Lower leg skin (tissue), 4 donors: Measurements from ENCODE around the gene FAM13A. TPM values are rescaled to one million over a fixed set of nuclear protein-coding genes. Genes with fewer than 3 reads are reported as not detected.

Experiments used
- DNase-seq, 2 donors: peaks; one replicate each; pipeline ENCODE4 v3.0.0-alpha.2; 2019; ENCODE audit warnings: low spot score in 2 of 2
- H3K4me3 ChIP-seq: fragments of 200-600 bp; sonication (generic); 2 replicates; pipeline ENCODE4 v1.5.1; 2017; ENCODE audit warnings: mild to moderate bottlenecking, low read depth; ENCODE audit not compliant: poor library complexity, severe bottlenecking
- POLR2A ChIP-seq, 2 donors: fragments of 450-650 bp; IDR thresholded peaks; one replicate each; pipeline ENCODE4 v1.6.1; 2016 to 2017; ENCODE audit warnings: antibody characterized with exemption in 2 of 2, mild to moderate bottlenecking in 1 of 2, moderate library complexity in 1 of 2
- WGBS, 2 donors: methylation state at CpG; one replicate each; pipeline ENCODE4 v1.1.5; 2018; 5-methylcytosine and 5-hydroxymethylcytosine counted together
- intact Hi-C: fragments of 100-400 bp; cut with DNase I; formaldehyde crosslinking; loops from one replicate; pipeline ENCODE4 v1.15.0; 2023; ENCODE audit warnings: low total_unique reads
- total RNA-seq, 4 donors: library from RNA; depleted of rRNA; stranded (reverse); fragments of >200 nt; gene quantifications; one replicate each; pipeline ENCODE4 v1.1.0, GENCODE V29; 2016
- TF ChIP-seq, protein P1 (sequence below), 3 donors: fragments of 450-650 bp; IDR thresholded peaks; one replicate each; pipeline ENCODE4 v1.5.1; 2016; ENCODE audit warnings: antibody characterized with exemption in 3 of 3, mild to moderate bottlenecking in 3 of 3, moderate library complexity in 2 of 3

The FAM13A gene
- total RNA-seq, 4 donors from 2014 or later: 50.0 to 303 (median 114) TPM

DNA sequence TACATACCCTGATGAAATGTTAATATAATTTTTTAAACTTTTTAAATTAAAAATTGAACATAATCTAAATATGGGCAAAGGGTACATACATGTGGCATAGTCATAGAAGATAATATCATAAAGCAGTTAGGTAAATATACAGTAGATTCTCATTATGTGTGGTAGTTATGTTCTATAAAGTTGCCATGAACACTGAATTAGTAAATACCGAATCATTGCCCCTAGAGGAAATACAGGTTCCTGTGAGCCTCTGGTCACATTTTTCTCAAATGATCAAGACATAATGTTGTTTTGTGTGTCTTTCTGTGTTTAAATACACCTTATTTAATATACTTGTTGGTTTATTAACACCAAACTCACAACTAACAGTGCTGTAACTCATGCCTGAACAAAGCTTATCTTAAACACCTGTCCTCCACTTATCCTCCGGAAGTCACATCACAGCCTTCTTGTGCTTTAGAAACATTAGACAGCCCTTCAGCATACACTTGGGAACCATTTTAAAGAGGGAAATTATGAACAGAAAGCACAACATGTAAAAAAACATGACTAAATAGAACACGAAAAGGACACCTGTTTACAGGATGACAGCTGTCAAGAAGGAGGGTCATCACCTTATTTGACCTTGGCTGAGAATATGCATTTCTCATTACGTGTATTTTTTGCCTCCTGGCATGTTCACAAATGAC lies 190.0 kb downstream of the FAM13A start:
- DNase-seq: no peak
- intact Hi-C loops: no loop called here
- no peak for TF ChIP-seq POLR2A (IDR thresholded peaks at IDR 0.05)
- TF ChIP-seq, protein P1, sequence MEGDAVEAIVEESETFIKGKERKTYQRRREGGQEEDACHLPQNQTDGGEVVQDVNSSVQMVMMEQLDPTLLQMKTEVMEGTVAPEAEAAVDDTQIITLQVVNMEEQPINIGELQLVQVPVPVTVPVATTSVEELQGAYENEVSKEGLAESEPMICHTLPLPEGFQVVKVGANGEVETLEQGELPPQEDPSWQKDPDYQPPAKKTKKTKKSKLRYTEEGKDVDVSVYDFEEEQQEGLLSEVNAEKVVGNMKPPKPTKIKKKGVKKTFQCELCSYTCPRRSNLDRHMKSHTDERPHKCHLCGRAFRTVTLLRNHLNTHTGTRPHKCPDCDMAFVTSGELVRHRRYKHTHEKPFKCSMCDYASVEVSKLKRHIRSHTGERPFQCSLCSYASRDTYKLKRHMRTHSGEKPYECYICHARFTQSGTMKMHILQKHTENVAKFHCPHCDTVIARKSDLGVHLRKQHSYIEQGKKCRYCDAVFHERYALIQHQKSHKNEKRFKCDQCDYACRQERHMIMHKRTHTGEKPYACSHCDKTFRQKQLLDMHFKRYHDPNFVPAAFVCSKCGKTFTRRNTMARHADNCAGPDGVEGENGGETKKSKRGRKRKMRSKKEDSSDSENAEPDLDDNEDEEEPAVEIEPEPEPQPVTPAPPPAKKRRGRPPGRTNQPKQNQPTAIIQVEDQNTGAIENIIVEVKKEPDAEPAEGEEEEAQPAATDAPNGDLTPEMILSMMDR (IDR thresholded peaks at IDR 0.05): no peak
- 46 to 51% methylated on average over 4 of the region's 4 CpGs for WGBS, 2 donors
- H3K4me3 ChIP-seq: no peak overlapping the region

DNA sequence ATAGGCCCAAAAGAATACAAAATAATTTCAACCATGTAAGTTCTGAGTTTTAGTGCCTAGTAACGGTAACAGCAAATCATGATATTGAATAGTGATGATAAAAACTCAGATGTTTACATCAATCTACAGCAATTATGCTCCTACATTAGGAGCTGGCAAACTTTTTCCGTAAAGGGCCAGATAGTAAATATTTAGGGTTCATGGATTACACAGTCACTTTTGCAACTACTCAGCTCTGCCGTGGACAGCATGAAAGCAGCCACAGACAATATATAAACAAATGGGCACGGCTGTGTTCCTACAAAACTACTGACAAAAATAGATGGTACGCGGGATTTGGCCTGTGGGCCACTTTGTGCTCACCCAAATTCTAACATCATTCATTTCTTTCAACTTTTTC lies 191.5 kb downstream of the FAM13A start:
- H3K4me3 ChIP-seq: no peak overlapping the region
- no peak for DNase-seq
- 93 to 95% methylated on average over 6 of the region's 6 CpGs for WGBS, 2 donors
- intact Hi-C loops: no loop called here
- TF ChIP-seq POLR2A (IDR thresholded peaks at IDR 0.05): no peak
- TF ChIP-seq, protein P1 (IDR thresholded peaks at IDR 0.05): no peak

DNA sequence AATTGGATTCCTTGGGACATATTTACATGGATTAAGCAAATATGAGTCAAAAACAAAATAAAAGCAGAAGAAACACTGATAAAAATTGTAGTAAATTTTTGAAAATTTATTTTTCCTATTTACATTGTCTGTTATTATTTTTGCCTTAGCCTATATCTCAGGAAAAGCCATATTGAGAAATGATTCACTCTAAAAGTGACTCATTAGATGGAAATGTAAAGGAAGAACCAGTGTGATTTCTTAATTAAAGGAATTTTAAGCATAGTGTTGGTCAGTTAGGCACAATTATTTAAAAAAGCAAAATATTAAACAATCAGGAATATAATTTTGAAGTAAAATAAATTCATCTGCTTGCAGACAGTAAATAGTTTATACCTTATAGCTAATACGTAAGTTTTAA lies 191.9 kb downstream of the FAM13A start:
- no peak overlapping the region for H3K4me3 ChIP-seq
- 97% methylated on average over 1 of the region's 1 CpG for WGBS, 2 donors
- no peak for TF ChIP-seq POLR2A (IDR thresholded peaks at IDR 0.05)
- TF ChIP-seq, protein P1 (IDR thresholded peaks at IDR 0.05): no peak
- no peak for DNase-seq
- intact Hi-C loops: no loop called here

DNA sequence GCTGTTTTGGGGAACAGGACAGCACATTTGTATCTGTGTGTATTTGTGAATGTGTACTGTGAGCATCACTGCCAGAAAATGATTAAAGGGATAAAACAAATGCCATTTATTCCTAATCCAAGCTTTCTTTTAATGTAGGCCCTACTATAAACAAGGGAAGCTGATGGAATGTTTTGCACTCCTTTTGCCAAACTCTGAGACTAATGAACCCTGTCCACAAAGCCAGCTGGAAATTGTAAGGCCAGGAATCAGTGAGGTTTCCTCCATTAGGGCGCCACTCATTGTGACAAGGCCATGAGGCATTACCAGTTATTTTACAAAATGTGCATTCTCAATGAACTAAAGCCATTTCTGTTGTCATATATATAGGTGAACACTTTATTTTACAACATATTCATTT lies 196.4 kb downstream of the FAM13A start:
- DNase-seq: no peak
- no peak overlapping the region for H3K4me3 ChIP-seq
- no peak for TF ChIP-seq POLR2A (IDR thresholded peaks at IDR 0.05)
- TF ChIP-seq, protein P1 (IDR thresholded peaks at IDR 0.05): no peak
- 92 to 97% methylated on average over 1 of the region's 1 CpG for WGBS, 2 donors
- intact Hi-C loops: no loop called here

DNA sequence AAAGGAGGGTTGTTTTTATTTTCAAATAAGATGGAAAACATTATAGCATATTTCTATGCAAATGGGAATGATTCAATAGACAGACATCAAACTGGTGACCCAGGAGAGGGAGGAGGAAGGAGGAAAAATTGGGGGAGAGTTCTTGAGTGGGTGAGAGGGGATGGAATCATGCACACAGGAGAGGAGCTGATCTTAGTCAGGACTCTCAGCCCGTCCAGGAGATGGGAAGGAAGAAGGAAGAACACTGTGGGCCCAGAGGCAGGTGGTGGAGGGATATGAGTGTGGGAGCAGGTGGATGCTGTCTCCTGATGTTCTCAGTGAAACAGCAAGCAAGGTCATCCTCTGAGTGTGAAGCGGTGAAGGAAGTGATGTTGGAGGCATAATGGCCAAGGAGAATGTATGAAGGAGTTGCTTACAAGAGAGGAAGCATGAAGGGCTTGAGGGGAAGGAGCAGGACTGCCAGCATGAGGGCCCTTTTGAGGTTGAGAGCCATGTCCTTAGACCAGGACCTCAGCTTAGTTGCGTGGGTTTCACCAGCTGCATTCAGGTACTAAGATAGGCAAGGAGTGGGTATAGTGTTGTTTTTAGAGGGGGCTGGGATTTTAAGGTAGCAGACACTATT lies 197.7 kb downstream of the FAM13A start:
- intact Hi-C loops: no loop called here
- no peak for DNase-seq
- 73 to 88% methylated on average over 3 of the region's 3 CpGs for WGBS, 2 donors
- no peak overlapping the region for H3K4me3 ChIP-seq
- no peak for TF ChIP-seq POLR2A (IDR thresholded peaks at IDR 0.05)
- TF ChIP-seq, protein P1 (IDR thresholded peaks at IDR 0.05): no peak
